Activated CD8-positive, alpha-beta memory T cell treated with anti-CD3 and anti-CD28 coated beads for 36 hours (primary cell): Measurements from ENCODE around the gene UNKL. TPM values are rescaled to one million over a fixed set of nuclear protein-coding genes. Genes with fewer than 3 reads are reported as not detected.

Experiments
- CTCF ChIA-PET: fragments of 350-600 bp; sonication (Branson Sonifier 250); formaldehyde crosslinking; loops from one replicate; lab custom pipeline; 2021; ENCODE audit warnings: antibody characterized with exemption; lab: Charles Lee
- POLR2A ChIA-PET: fragments of 350-600 bp; sonication (Branson Sonifier 250); formaldehyde crosslinking; loops from one replicate; lab custom pipeline; 2021; ENCODE audit warnings: antibody characterized with exemption; lab: Charles Lee
- total RNA-seq, 2 experiments: library from RNA; stranded (reverse); gene quantifications; one replicate each; pipeline ENCODE4 v1.2.3, GENCODE V29; 2021

UNKL gene
- total RNA-seq, 2 experiments from 2014 or later = 35.7 to 36.0 TPM

DNA sequence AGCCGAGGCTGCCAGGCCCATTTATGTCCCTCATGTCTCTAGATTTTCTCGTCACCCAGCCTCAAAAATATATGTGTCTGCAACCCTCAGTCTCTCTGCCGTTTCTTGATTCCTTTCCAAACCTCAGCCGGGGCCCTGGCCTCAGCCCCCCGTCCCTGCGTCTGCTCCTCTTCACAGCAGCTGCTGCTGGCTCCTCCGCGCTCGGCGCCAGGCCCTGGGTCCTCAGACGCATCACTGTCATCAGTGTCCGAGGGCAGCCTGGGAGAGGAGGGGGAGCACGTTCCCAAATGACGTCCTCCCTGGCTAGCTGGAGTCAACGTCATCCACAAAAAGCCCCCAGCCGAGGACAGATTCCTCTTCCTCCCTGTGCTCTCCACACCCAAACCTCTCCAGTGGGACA is 65.2 kb downstream of the UNKL start:
- POLR2A ChIA-PET = interaction anchor here (0.6 kb wide), 1 partner anchor 358 kb away, joined by 3 read pairs; no protein-coding TSS in a partner anchor
- CTCF ChIA-PET = interaction anchor here (1.1 kb wide), 1 partner anchor 14 kb away, joined by 3 read pairs; no protein-coding TSS in a partner anchor

DNA sequence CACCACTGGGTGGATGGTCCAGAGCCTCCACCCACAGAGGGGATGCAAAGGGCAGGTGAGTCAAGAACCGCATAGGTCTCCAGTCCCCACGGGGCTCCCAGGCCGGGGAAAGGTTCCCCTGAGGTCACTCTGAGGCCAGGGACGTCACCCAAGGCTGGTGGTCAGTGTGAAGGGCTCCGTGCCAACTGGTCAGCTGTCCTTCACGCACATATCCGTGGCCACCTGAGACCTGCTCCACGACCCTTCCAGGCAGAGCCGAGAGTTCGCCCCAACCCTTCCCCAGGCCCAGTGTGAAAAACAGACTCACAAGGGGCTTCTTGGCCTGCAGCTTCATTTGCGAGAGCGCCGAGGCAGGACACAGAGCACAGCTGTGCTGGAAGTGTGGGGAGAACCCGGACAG is 65.6 kb downstream of the UNKL start:
- ChIA-PET POLR2A (no interaction called here), CTCF (interaction anchor here (1.1 kb wide), 1 partner anchor 15 kb away, joined by 3 read pairs; no protein-coding TSS in a partner anchor)

DNA sequence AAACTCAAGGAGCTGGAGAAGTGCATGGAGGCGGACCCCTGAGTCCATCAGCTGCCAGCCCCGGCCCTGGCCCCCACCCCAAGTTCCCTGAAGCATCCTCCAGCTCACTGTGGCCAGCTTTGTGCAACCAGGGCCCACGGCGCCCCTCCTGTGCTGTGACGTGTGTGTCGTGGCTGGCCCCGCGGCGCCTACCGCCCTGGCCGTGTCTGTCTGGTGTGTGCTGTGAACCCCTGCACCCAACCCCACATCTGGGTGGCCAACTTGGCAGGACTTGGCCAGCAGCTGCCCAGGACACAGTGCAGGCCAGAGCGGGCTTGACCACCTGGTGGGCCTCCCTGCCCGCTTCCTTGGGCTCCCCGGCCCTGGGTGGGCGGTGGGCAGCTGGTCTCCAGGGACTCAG is 66.1 kb downstream of the UNKL start:
- POLR2A ChIA-PET = no interaction called here
- CTCF ChIA-PET = interaction anchor here (1.1 kb wide), 1 partner anchor 15 kb away, joined by 3 read pairs; no protein-coding TSS in a partner anchor

DNA sequence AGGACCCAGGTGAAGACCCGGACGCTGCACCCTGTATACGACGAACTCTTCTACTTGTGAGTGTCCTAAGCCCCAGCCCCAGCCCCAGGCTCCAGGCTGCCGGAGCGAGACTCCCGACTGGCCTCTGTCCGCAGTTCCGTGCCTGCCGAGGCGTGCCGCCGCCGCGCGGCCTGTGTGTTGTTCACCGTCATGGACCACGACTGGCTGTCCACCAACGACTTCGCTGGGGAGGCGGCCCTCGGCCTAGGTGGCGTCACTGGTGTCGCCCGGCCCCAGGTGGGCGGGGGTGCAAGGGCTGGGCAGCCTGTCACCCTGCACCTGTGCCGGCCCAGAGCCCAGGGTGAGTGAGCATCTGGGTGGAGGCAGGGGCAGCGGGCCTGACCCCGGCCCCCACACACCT is 66.5 kb downstream of the UNKL start:
- ChIA-PET POLR2A (no interaction called here), CTCF (interaction anchor here (0.6 to 1.8 kb wide), 2 partner anchors 10 to 335 kb away, joined by 3 to 6 read pairs; no protein-coding TSS in a partner anchor)

DNA sequence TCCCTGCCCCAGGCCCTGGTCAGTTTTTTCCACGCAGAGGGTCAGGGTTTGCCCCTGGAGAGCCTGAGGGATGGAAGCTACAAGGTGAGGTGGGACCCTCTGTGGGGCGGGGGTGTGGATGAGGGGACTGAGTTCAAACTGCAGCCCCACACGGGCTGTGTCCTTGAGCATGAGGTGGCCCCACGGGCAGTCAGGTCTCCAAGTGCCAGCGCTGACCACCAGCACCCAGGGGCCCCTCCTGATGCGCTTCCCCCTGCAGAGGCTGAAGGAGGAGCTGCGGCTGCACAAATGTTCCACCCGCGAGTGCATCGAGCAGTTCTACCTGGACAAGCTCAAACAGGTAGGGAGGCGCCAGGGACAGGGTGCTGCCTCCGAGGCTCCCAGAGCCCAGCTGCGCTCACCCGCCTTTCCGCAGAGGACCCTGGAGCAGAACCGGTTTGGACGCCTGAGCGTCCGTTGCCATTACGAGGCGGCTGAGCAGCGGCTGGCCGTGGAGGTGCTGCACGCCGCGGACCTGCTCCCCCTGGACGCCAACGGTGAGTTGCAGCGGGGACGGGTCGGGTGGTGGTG is 67.1 kb downstream of the UNKL start:
- CTCF ChIA-PET = interaction anchor here (0.6 to 1.8 kb wide), 2 partner anchors 9 to 336 kb away, joined by 3 to 6 read pairs; no protein-coding TSS in a partner anchor
- POLR2A ChIA-PET = interaction anchor here (0.6 kb wide), 1 partner anchor 60 kb away, joined by 4 read pairs; no protein-coding TSS in a partner anchor

DNA sequence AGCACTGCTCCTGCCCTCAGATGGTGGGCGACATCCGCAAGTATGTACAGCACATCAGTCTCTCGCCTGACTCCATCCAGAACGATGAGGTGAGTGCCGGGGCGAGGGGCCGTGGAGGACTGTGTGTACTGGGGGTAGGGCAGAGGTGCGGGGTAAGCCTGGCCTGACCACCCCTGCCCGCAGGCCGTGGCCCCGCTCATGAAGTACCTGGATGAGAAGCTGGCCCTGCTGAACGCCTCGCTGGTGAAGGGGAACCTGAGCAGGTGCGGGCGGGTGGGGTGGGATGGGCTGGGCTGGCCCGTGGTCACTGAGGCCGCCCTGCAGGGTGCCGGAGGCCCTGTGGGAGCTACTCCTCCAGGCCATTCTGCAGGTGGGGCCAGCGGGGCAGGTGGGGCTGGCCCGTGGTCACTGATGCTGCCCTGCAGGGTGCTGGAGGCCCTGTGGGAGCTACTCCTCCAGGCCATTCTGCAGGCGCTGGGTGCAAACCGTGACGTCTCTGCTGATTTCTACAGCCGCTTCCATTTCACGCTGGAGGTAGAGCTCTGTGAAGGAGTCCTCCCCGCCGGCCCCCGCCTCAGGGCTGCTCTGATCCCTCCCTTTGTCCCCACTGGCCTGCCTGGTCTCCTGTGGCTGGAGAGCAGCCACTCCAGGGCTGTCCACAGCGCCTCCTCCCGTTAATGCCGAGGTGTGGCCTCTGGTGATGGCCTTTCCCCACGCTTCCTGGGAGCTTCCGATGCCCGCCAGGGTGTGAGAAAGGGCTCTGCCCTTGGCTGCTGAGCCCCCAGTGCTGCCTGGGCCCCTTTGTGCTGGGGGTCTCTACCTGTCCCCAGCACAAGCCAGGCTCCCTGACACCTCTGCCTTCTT is 67.8 kb downstream of the UNKL start:
- CTCF ChIA-PET = interaction anchor here (1.7 to 1.8 kb wide), 2 partner anchors 9 to 14 kb away, joined by 4 to 6 read pairs; no protein-coding TSS in a partner anchor
- POLR2A ChIA-PET = interaction anchor here (0.5 to 1.1 kb wide), 5 partner anchors 12 to 618 kb away, joined by 3 to 4 read pairs (median 4); partner anchors contain the start of gene RPS2

DNA sequence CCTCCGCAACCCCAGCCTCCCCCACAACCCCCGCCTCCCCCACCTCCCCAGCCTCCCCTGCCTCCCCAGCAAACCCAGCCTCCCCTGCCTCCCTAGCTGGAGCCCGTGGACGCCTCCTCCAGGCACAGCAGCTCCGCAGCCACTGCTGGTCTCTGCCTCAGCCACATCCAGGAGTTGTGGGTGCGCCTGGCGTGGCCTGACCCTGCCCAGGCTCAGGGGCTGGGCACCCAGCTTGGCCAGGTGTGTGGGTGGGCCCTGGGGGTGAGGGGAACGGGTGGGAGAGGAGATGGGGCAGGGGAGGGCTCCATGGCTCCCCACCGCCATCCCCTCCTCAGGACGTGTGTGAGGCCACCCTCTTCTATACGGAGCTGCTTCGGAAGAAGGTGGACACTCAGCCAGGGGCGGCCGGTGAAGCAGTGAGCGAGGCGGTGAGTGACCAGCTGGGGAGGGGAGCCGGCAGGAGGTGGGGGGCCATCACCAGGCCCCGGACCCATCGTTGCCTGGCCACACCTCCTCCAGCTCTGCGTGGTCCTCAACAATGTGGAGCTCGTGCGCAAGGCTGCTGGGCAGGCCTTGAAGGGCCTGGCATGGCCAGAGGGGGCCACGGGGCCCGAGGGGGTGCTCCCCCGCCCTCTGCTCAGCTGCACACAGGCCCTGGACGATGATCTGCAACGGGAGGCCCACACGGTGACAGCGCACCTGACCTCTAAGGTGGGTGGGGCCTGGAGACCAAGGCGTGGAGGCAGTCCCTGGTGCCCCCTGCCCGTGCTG is 68.7 kb downstream of the UNKL start:
- ChIA-PET CTCF (interaction anchor here (1.2 to 1.7 kb wide), 2 partner anchors 10 to 13 kb away, joined by 3 to 4 read pairs; no protein-coding TSS in a partner anchor), POLR2A (interaction anchor here (0.5 to 1.1 kb wide), 3 partner anchors 11 to 619 kb away, joined by 3 to 4 read pairs (median 4); partner anchors contain the start of gene RPS2)

DNA sequence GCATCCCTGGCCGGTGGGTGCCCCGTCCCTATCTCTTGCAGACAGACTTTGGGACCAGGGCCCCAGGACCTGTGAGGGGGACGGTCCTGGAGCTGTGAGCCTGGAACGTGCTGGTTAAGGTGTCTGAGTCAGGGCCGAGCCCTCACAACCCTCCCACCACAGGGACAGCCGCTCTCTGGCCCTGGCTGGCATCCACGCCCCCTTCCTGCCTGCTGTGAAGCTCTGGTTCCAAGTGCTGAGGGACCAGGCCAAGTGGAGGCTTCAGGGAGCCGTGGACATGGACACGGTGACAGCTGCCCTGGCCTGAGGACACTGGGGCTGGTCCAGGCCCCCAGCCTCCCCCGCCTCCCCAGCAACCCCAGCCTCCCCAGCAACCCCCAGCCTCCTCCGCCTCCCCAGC is 69.4 kb downstream of the UNKL start:
- POLR2A ChIA-PET = no interaction called here
- CTCF ChIA-PET = interaction anchor here (1.2 to 1.7 kb wide), 3 partner anchors 9 to 15 kb away, joined by 3 to 4 read pairs (median 3); no protein-coding TSS in a partner anchor

DNA sequence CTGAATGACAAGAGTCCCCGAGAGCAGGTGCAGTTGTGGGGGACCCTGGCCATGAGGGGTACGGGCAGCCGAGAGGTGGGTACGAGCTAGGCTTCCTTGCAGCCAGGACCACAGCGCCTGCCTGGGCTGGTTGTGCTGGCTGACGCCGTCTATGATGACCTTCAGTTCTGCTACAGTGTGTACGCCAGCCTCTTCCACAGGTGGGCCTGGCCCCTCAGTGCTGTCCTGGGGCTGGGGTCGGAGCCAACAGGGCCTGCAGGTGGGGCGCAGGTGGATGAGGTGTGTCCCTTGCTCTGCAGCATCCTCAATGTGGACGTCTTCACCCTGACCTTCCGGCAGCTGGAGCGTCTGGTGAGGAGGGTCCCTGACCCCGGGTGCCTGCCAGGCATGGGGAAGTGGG is 70.0 kb downstream of the UNKL start:
- ChIA-PET POLR2A (no interaction called here), CTCF (interaction anchor here (1.2 to 1.3 kb wide), 2 partner anchors 8 to 15 kb away, joined by 3 read pairs; no protein-coding TSS in a partner anchor)

DNA sequence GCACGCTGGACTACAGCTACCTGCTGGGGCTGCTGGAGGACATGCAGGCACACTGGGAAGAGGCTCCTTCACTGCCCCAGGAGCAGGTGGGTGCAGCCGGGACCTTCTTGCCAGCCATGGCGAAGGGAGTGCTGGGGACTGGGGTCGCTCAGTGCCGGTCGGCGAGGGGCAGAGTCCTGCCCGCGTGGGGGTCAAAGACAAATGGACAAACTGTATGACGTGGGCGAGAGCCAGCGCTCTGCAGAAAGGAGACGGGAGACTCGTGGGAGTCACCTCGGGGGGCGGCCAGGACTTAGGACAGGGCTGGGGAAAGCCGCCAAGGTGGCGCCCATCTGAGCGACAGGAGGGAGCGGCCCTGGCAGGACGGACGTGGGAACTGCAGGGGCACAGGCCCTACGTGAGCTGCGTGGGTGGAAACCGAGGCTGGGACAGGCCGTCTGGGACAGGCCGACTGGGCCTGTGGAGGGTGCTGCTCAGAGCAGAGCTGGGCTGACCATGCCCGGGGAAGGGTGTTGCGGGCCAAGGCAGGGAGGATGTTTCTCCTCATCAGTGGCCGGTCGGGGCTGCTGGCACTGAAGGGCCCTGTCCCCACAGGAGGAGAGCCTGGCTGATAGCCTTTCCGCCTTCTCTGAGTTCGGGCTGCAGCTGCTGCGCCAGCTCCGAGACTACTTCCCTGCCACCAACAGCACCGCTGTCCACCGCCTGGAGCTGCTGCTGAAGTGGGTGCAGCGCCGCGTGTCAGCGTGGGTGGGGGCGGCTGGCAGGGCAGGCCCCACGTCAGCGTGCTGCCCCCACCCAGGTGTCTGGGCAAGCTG is 70.9 kb downstream of the UNKL start:
- ChIA-PET CTCF (interaction anchor here (1.3 to 1.8 kb wide), 3 partner anchors 14 to 19 kb away, joined by 3 to 6 read pairs (median 6); no protein-coding TSS in a partner anchor), POLR2A (interaction anchor here (1.0 to 1.5 kb wide), 2 partner anchors 11 to 35 kb away, joined by 3 read pairs; partner anchors contain the start of gene UBE2I)

DNA sequence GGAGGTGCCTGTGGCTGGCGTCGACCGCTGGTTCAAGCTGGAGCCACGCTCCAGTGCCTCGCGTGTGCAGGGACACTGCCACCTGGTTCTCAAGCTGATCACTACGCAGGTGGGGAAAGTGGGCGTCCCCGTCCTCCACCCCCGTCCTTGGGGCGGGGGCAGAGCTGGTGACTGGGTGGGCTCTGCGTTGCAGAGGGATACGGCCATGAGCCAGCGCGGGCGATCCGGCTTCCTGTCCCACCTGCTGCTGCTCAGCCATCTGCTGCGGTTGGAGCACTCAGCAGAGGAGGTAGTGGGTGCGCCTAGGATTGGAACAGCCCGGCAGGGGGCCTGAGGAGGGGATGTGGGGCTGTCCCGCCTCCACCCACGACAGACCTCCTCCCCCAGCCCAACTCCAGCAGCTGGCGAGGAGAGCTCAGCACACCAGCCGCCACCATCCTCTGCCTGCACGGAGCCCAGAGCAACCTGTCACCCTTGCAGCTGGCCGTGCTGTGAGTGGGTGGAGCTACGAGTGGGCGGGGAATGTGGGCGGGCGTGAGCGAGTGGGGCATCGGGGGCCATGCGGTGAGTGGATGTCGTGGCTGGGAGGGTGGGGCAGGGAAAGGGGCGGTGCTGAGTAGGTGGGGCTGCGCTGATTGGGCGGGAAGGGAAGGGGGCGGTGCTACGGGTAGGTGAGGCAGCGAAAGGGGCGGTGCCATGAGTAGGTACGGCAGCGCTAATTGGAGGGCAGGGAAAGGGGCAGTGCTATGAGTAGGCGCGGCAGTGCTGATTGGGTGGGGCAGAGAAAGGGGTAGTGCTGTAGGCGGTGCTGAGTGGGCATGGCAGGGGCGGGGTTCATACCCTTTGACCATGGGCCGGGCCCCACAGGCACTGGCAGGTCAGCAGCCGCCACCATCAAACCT is 71.7 kb downstream of the UNKL start:
- ChIA-PET CTCF (interaction anchor here (0.7 to 1.8 kb wide), 7 partner anchors 9 to 42 kb away, joined by 3 to 6 read pairs (median 3); partner anchors contain the start of gene BAIAP3), POLR2A (interaction anchor here (1.0 to 1.5 kb wide), 2 partner anchors 10 to 34 kb away, joined by 3 read pairs; partner anchors contain the start of gene UBE2I)

DNA sequence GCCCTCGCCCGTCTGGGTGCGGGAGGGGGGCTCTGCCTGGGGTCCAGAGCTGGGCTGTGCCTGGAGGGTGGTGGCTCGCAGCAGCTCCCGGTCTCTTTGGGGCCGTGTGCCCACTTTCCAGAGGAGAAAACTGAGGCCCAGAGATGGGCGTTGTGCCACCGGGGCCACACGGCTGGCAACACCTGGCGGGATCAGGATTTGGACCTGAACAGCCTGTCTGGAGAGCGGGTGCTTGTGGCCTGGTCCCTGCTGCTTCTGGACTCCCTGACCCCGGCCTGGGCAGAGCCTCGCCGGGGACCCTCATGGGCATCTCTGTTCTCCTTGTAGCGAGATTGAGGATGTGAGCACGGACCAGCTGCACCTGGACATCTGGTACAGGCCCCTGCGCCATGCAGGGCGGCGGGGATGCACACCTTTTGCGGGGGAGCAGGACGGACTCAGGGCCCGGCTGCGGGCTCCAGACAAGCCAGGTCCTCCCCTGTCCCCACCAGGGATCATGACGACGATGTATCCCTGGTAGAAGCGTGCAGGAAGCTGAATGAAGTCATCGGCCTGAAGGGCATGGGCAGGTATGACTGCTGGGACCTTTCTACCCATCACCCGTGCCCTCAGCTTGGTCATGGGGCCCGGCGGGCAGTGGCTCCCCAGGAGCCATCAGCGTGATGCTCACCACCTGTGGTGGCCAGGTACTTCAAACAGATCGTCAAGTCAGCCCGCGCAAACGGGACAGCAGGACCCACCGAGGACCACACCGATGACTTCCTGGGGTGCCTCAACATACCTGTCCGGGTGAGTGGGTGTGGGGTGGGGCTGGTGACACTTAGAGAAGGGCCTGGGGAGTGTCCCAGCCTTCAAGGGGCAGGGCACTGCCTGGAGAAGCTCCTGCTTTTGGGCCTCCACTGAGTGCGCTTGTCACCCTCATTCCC is 72.7 kb downstream of the UNKL start:
- ChIA-PET CTCF (interaction anchor here (0.7 to 1.8 kb wide), 7 partner anchors 8 to 41 kb away, joined by 3 to 6 read pairs (median 3); partner anchors contain the start of gene BAIAP3), POLR2A (interaction anchor here (0.6 kb wide), 1 partner anchor 553 kb away, joined by 7 read pairs; no protein-coding TSS in a partner anchor)

DNA sequence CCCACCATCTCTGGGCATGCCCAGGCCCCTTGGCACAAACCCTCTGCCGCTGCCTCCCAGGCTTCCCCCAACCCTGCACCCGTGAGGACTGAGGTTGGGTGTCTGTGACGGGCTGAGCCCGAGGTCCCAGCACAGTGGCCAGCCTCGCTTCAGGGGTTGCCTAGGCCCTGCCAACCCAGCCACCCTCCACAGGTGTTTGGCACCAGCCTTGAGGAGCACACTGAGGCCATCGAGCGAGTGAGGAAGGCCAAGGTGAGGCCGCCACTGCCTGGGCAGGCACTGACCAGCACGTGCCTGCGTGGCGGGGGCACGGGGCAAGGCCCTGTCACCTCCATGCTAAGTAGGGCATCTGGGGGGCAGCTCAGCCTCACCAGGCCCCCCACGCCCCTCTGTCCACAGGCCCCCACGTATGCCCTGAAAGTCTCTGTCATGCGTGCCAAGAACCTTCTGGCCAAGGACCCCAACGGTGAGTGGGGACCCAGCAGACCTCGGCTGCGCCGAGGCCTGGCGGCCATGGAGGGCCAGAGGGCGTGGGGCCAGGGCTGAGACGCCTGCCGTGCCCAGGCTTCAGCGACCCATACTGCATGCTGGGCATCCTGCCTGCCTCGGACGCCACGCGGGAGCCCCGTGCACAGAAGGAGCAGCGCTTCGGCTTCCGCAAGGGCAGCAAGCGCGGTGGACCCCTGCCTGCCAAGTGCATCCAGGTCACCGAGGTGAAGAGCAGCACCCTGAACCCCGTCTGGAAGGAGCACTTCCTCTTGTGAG is 73.6 kb downstream of the UNKL start:
- ChIA-PET CTCF (interaction anchor here (1.3 kb wide), 1 partner anchor 9 kb away, joined by 3 read pairs; no protein-coding TSS in a partner anchor), POLR2A (interaction anchor here (0.6 kb wide), 1 partner anchor 554 kb away, joined by 7 read pairs; no protein-coding TSS in a partner anchor)

DNA sequence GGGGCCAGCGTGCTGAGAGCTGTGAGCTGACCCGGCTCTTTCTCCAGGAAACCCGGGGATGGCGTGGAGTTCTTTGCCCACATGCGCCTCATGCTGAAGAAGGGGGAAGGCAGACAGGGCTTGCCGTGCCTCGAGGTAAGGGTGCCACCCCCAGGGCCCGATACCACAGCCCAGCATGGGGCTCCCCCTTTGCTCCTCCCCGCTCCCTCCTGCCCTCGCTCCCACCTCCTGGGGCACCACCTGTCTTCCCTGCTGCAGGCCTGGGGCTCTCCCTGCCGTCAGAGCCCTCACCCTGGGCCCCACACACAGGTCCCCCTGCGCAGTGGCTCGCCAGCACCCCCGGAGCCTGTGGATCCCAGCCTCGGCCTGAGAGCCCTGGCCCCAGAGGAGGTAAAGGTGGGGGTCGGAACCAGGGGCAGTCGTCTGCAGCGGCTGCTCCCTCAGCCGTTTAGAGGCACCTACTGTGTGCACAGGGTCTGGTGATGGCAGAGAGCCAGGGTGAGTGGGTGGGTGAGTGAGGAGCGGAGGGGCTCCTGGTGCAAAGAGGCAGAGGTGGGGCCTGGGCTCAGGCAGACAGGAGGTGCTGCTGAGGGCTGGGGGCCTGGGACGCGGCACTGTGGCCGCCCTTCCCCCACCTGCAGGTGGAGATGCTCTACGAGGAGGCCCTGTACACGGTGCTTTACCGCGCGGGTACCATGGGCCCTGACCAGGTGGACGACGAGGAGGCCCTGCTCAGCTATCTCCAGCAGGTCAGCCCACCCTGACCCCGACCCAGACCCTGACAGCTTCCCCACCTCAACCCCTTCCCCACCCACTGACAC is 75.4 kb downstream of the UNKL start:
- ChIA-PET CTCF (interaction anchor here (1.9 kb wide), 1 partner anchor 8 kb away, joined by 6 read pairs; no protein-coding TSS in a partner anchor), POLR2A (no interaction called here)
